ENCODE measurements around the gene CCNA2.

CCNA2 gene

DNA sequence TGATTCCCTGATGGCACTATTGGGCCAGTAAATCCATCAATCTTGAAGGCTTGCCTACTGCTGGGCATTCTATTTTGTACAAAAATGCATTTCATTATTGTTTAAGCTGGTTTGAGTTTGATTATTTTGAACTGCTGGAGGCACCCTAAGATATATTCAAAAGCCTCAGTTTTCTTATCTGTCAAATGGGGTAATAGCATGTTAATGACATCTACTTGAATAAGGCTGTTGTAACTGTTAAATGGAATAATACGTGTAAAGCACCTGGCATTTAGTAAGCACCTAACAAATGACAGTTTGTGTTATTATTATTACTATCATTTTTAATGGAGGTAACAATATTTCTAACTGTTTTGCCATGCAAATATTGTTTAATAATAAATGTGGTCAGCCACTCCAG lies 51.8 kb downstream of the CCNA2 start:
- DNase-seq = no peak

DNA sequence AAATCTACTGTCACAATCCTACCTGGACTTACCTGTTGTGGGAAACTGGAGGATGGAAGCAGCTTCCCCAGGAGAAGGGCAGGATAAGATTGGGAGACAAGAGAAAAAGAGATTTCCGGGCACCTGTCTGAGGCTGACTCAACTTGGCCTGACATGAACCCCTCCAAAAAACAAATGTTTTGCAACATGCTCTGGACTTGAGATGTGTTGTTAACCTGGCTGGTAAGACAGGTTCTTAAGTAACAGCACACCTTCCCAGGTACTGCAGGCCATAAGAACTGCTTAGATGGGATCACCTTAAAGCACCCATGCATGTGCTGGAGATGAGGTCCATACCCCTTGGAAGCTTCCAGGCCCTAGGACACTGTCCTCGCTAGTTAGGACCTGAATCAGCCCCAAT lies 54.3 kb downstream of the CCNA2 start:
- no peak for DNase-seq

DNA sequence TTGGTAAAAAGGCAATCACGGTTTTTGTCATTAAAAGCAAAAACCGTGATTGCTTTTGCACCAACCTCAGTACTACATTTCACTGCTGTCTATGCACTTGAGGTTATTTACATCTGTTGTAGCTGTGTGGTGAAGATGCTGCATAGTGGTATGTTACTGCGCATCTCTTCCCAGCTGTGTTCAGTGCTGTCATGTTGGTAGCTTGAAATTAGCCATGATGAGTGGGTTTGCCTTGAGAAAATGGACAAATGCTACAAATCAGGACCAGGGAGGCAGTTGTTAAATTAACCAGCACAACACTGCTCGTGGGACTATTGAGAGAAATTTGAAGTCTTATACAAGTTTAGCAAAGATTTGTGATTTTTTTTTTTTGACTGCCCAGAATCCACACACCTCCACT lies 56.5 kb downstream of the CCNA2 start:
- no peak for DNase-seq

Measured in NCI-H2107 (cell line).